Measurements from ENCODE around the gene LCN12.

Gene LCN12

GRCh38 chr9:136997371-136997770, 45.3 kb downstream of the LCN12 start:
- TF ChIP-seq SPI1 (IDR thresholded peaks at IDR 0.05; ENCODE audit: borderline replicate concordance, low read depth) (no peak), CTCF (IDR thresholded peaks at IDR 0.05; ENCODE audit: insufficient read depth, low read length) (no peak), GABPA (IDR thresholded peaks at IDR 0.05; ENCODE audit: low read depth) (no peak), REST (IDR thresholded peaks at IDR 0.05; ENCODE audit: insufficient replicate concordance, low read depth) (no peak), POLR2AphosphoS5 (IDR thresholded peaks at IDR 0.05; ENCODE audit: low read depth) (no peak)
- Histone ChIP-seq H3K27ac (replicated peaks) (no peak overlapping the region), H3K4me3 (replicated peaks; ENCODE audit: insufficient read depth, low read length) (no peak overlapping the region), H3K27me3 (ENCODE audit: insufficient read depth, poor library complexity, severe bottlenecking) (no peaks in the 10 kb centered on the region)
- DNase-seq (ENCODE audit: low read depth in 1 of 2, low spot score in 1 of 2) = no peak

- DNase-seq (ENCODE audit: low read depth in 1 of 2, low spot score in 1 of 2) = no peak
- Histone ChIP-seq H3K27ac (replicated peaks) (no peak overlapping the region), H3K4me3 (replicated peaks; ENCODE audit: insufficient read depth, low read length) (no peak overlapping the region), H3K27me3 (ENCODE audit: insufficient read depth, poor library complexity, severe bottlenecking) (no peaks in the 10 kb centered on the region)
- TF ChIP-seq CTCF (IDR thresholded peaks at IDR 0.05; ENCODE audit: insufficient read depth, low read length) (no peak), POLR2AphosphoS5 (IDR thresholded peaks at IDR 0.05; ENCODE audit: low read depth) (no peak), SPI1 (IDR thresholded peaks at IDR 0.05; ENCODE audit: borderline replicate concordance, low read depth) (no peak), GABPA (IDR thresholded peaks at IDR 0.05; ENCODE audit: low read depth) (no peak), REST (IDR thresholded peaks at IDR 0.05; ENCODE audit: insufficient replicate concordance, low read depth) (no peak)
Observed at GRCh38 chr9:136997830-136998234, 45.8 kb downstream of the LCN12 start.

- peak overlapping the region; percentile 49 for H3K27ac ChIP-seq (replicated peaks)
- no peaks in the 10 kb centered on the region for H3K27me3 ChIP-seq (ENCODE audit: insufficient read depth, poor library complexity, severe bottlenecking)
- peak; percentile 83 to 85 for DNase-seq (ENCODE audit: low read depth in 1 of 2, low spot score in 1 of 2)
- no peak for TF ChIP-seq CTCF (IDR thresholded peaks at IDR 0.05; ENCODE audit: insufficient read depth, low read length)
- TF ChIP-seq POLR2AphosphoS5 (IDR thresholded peaks at IDR 0.05; ENCODE audit: low read depth) = peak; percentile 75
- no peak for TF ChIP-seq GABPA (IDR thresholded peaks at IDR 0.05; ENCODE audit: low read depth)
- H3K4me3 ChIP-seq (replicated peaks; ENCODE audit: insufficient read depth, low read length) = no peak overlapping the region
Observed at GRCh38 chr9:137000177-137000930, 48.3 kb downstream of the LCN12 start.

Measured in HL-60 (cell line).